GM06990 (cell line): ENCODE data around the gene USH1C.

ENCODE experiments used
- DNase-seq: peaks from one replicate; pipeline ENCODE4 v3.0.0-alpha.2; 2011; ENCODE audit not compliant: insufficient read length; ENCODE audit errors: extremely low read depth
- H3K27me3 ChIP-seq: replicated peaks from 2 replicates; pipeline ENCODE4 v1.6.0; 2011; ENCODE audit warnings: low read length; ENCODE audit not compliant: control insufficient read depth, insufficient read depth
- H3K36me3 ChIP-seq: 2 replicates; pipeline ENCODE4 v1.5.1; 2011; ENCODE audit warnings: low read length; ENCODE audit not compliant: control insufficient read depth, insufficient read depth
- H3K4me3 ChIP-seq: replicated peaks from 2 replicates; pipeline ENCODE4 v1.5.1; 2011; ENCODE audit warnings: low read depth, mild to moderate bottlenecking, control low read depth, low read length
- CTCF ChIP-seq: IDR thresholded peaks from 2 replicates; pipeline ENCODE4 v1.5.1; 2011; ENCODE audit warnings: low read length, control low read depth, mild to moderate bottlenecking, inconsistent platforms; ENCODE audit not compliant: insufficient read depth, poor library complexity, severe bottlenecking

USH1C gene

DNA sequence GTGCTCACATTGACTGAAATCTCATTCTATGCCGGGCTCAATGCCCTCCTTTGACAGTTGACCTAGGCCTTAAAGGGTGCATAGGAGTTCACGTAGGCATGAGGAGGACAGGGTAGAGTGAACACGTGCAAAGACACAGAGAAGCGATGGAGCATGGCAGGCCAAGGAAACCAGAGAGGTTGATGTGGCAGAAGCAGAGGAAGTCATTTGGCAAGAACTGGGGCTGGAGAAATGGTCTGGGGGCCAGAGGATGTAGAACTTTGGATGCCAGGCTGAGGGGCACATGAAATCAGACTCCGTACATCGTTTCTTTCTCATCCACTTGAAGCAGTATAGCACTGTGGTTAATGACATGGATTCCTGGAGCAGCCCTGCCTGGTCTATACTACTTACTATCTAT is 54.0 kb downstream of the USH1C start:
- no peak overlapping the region for H3K4me3 ChIP-seq
- no peak for TF ChIP-seq CTCF
- DNase-seq = no peak
- H3K27me3 ChIP-seq = no peaks in the 10 kb centered on the region; the same call in none of the 2 replicates
- H3K36me3 ChIP-seq = no peaks in the 10 kb centered on the region

DNA sequence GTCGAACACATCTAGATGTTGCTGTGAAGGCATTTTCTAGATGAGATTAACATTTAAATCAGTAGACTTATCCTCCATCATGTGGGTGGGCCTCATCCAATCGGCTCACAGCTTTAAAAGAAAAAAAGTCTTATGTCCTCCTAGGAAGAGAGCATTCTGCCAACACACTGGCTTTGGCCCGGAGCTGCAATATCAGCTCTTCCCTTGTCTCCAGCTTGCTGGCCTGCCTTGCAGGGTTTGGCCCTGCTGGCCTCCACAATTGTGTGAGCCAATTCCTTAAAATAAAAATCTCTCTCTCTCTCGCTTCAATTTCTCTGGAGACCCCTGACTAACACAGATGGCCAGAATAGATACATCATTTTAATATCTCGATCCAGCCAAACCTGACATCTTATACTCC is 54.5 kb downstream of the USH1C start:
- Histone ChIP-seq H3K4me3 (no peak overlapping the region), H3K36me3 (no peaks in the 10 kb centered on the region), H3K27me3 (no peaks in the 10 kb centered on the region; the same call in none of the 2 replicates)
- TF ChIP-seq CTCF = no peak
- no peak for DNase-seq

- Histone ChIP-seq H3K36me3 (no peaks in the 10 kb centered on the region), H3K27me3 (no peaks in the 10 kb centered on the region; the same call in none of the 2 replicates), H3K4me3 (no peak overlapping the region)
- no peak for DNase-seq
- no peak for TF ChIP-seq CTCF
Measured at GRCh38 chr11:17488563-17488962, 55.7 kb downstream of the USH1C start.

DNA sequence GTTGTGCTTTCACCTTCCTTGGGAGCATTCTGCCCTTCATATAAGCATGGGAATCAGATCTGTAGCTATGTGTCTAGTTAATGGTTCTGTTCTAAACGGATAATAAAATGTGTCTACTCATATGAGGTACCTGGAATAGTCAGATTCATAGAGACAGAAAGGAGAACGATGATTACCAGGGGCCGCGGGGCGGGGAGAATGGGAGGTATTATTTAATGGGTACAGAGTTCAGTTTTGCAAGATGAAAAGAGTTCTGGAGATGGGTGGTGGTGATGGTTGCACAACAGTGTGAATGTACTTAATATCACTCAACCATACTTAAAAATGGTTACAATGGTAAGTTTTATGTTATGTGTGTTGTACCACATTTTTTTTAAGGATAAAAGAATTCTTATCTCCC is 57.6 kb downstream of the USH1C start:
- H3K27me3 ChIP-seq = no peaks in the 10 kb centered on the region; the same call in none of the 2 replicates
- no peak for DNase-seq
- no peak overlapping the region for H3K4me3 ChIP-seq
- H3K36me3 ChIP-seq = no peaks in the 10 kb centered on the region
- TF ChIP-seq CTCF = no peak

DNA sequence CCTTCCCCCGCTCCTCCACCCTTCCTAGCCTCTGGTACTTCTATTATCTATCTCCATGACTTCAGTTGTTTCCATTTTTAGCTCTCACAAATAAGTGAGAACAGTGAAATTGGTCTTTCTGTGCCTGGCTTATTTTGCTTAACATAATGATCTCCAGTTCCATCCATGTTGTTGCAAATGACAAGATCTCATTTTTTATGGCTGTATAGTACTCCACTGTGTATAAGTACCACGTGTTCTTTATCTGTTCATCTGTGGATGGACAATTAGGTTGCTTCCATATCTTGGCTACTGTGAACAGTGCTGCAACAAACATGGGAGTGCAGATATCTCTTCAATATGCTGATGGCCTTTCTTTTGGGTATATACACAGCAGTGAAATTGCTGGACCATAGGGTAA is 60.7 kb downstream of the USH1C start:
- DNase-seq = no peak
- Histone ChIP-seq H3K4me3 (no peak overlapping the region), H3K27me3 (no peaks in the 10 kb centered on the region; the same call in none of the 2 replicates), H3K36me3 (no peaks in the 10 kb centered on the region)
- TF ChIP-seq CTCF = no peak

- Histone ChIP-seq H3K36me3 (no peaks in the 10 kb centered on the region), H3K27me3 (no peaks in the 10 kb centered on the region; the same call in none of the 2 replicates), H3K4me3 (no peak overlapping the region)
- DNase-seq = no peak
- TF ChIP-seq CTCF = no peak
Measured at GRCh38 chr11:17481905-17482304, 62.3 kb downstream of the USH1C start.
